ENCODE results near the gene RAB35. TPM values are rescaled to one million over a fixed set of nuclear protein-coding genes. Genes with fewer than 3 reads are reported as not detected.

The RAB35 gene
- total and polyA plus RNA-seq, 9 donors, result 21.3 to 34.9 (median 30.9) TPM

GRCh38 chr12:120064054-120064940 lies 52.3 kb downstream of the RAB35 start:
- H3K36me3 ChIP-seq (ENCODE audit: control insufficient read depth, insufficient read depth, low read length), result no peaks in the 10 kb centered on the region
- peaks cover 9% of the 10 kb centered on the region for H3K27me3 ChIP-seq (ENCODE audit: control insufficient read depth, insufficient read depth, low read length)
- H3K9me3 ChIP-seq (replicated peaks; ENCODE audit: control insufficient read depth, low read depth, low read length), result no peaks in the 10 kb centered on the region
- no peak overlapping the region for H3K27ac ChIP-seq (ENCODE audit: low read length)
- H3K4me1 ChIP-seq (ENCODE audit: control insufficient read depth, insufficient read depth, low read length), result peaks cover 4% of the 10 kb centered on the region
- 50% methylated on average over 15 of the region's 16 CpGs for WGBS (ENCODE audit: insufficient coverage)
- no peak overlapping the region for H3K4me3 ChIP-seq (ENCODE audit: low read length)
- DNase-seq, result no peak

DNA sequence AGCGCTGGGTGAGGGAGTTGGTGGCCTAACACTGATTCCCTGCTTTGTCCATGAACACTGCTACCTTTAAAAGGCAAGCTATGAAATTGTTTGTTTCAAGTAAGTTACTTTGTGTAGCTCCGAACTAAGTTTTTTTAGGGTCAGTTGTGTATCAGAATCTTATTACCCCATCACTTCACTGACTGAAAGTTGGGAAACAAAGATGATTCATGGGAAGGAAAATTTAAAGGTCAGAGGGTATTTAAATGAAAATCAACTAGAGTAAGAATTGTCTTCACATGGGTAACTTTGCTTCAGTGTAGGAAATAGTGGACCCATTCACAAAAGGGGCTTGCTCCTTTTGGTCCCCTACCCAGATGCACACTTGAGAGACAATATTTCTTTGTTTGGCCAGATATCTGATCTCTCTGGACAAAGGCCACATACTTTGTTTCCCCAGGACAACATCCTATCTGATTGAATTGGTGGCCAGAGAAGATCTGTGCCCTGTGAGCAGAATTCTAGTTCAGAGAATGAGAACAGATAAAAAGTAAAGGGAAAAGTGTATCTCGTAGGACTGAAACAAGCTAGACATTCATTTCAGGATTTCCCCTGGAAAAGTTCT lies 53.5 kb downstream of the RAB35 start:
- Histone ChIP-seq H3K27me3 (ENCODE audit: control insufficient read depth, insufficient read depth, low read length) (peaks cover 9% of the 10 kb centered on the region), H3K27ac (ENCODE audit: low read length) (no peak overlapping the region), H3K9me3 (replicated peaks; ENCODE audit: control insufficient read depth, low read depth, low read length) (no peaks in the 10 kb centered on the region), H3K4me1 (ENCODE audit: control insufficient read depth, insufficient read depth, low read length) (peaks cover 4% of the 10 kb centered on the region), H3K36me3 (ENCODE audit: control insufficient read depth, insufficient read depth, low read length) (no peaks in the 10 kb centered on the region), H3K4me3 (ENCODE audit: low read length) (no peak overlapping the region)
- WGBS (ENCODE audit: insufficient coverage), result 82% methylated on average over 2 of the region's 3 CpGs
- DNase-seq, result no peak

DNA sequence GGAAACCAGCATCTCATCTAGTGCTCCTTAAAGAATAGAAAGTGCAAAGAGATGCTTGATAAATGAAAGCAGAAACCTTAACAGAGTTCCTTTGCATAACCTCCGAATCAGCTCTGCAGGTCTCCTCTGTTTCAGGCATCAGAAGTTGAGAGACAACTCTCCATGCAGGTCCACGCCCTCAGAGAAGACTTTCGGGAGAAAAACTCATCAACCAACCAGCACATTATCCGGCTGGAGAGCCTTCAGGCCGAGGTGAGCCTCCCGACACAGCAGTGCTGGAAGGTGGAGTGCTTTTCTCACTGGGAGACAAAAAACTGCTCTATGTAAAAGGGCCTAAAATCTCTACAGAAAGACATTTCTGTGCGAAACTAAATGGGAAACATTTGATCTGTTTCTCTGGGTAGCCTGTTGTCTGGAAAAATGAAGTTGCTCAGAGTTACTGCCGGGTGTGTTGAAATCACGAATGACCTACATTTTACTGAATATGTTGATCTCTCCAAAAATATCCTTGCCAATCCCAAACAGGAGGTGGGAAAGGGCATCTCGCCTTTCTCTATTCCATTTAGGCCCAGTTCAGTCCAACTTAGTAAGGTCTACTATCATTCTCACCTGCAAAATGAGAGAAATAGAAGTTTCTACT lies 54.9 kb downstream of the RAB35 start:
- H3K27ac ChIP-seq (ENCODE audit: low read length), result no peak overlapping the region
- H3K9me3 ChIP-seq (replicated peaks; ENCODE audit: control insufficient read depth, low read depth, low read length), result no peaks in the 10 kb centered on the region
- DNase-seq, result no peak
- 79% methylated on average over 3 of the region's 10 CpGs for WGBS (ENCODE audit: insufficient coverage)
- H3K4me1 ChIP-seq (ENCODE audit: control insufficient read depth, insufficient read depth, low read length), result peaks cover 4% of the 10 kb centered on the region
- H3K4me3 ChIP-seq (ENCODE audit: low read length), result no peak overlapping the region
- H3K36me3 ChIP-seq (ENCODE audit: control insufficient read depth, insufficient read depth, low read length), result no peaks in the 10 kb centered on the region
- H3K27me3 ChIP-seq (ENCODE audit: control insufficient read depth, insufficient read depth, low read length), result peaks cover 9% of the 10 kb centered on the region

GRCh38 chr12:120060717-120061116 lies 55.8 kb downstream of the RAB35 start:
- Histone ChIP-seq H3K36me3 (ENCODE audit: control insufficient read depth, insufficient read depth, low read length) (no peaks in the 10 kb centered on the region), H3K4me1 (ENCODE audit: control insufficient read depth, insufficient read depth, low read length) (peaks cover 4% of the 10 kb centered on the region), H3K4me3 (ENCODE audit: low read length) (no peak overlapping the region), H3K27me3 (ENCODE audit: control insufficient read depth, insufficient read depth, low read length) (peaks cover 9% of the 10 kb centered on the region), H3K27ac (ENCODE audit: low read length) (no peak overlapping the region), H3K9me3 (replicated peaks; ENCODE audit: control insufficient read depth, low read depth, low read length) (no peaks in the 10 kb centered on the region)
- WGBS (ENCODE audit: insufficient coverage), result 12% methylated on average over 5 of the region's 5 CpGs
- no peak for DNase-seq

DNA sequence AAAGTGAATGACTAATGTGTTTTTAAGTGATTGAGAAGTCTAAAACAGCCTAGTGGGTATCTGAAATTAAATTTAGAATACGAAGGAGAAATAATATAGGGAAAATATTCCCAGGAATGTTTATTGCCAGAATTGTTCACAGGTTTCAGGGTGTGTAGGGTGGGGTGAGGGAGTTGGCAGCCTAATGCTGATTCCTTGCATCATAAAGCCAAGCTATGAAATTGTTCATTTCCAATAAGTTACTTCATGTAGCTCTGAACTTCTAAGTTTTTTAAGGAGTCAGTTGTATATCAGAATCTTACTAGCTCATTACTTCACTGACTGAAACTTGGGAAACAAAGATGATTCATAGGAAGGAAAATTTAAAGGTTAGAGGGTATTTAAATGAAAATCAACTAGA lies 56.4 kb downstream of the RAB35 start:
- Histone ChIP-seq H3K4me3 (ENCODE audit: low read length) (no peak overlapping the region), H3K27ac (ENCODE audit: low read length) (no peak overlapping the region), H3K36me3 (ENCODE audit: control insufficient read depth, insufficient read depth, low read length) (no peaks in the 10 kb centered on the region), H3K4me1 (ENCODE audit: control insufficient read depth, insufficient read depth, low read length) (peaks cover 4% of the 10 kb centered on the region), H3K9me3 (replicated peaks; ENCODE audit: control insufficient read depth, low read depth, low read length) (no peaks in the 10 kb centered on the region), H3K27me3 (ENCODE audit: control insufficient read depth, insufficient read depth, low read length) (peaks cover 9% of the 10 kb centered on the region)
- no peak for DNase-seq
- 92% methylated on average over 1 of the region's 1 CpG for WGBS (ENCODE audit: insufficient coverage)

GRCh38 chr12:120056739-120057138 lies 59.8 kb downstream of the RAB35 start:
- Histone ChIP-seq H3K27me3 (ENCODE audit: control insufficient read depth, insufficient read depth, low read length) (no peaks in the 10 kb centered on the region), H3K4me1 (ENCODE audit: control insufficient read depth, insufficient read depth, low read length) (no peaks in the 10 kb centered on the region), H3K9me3 (replicated peaks; ENCODE audit: control insufficient read depth, low read depth, low read length) (no peaks in the 10 kb centered on the region), H3K36me3 (ENCODE audit: control insufficient read depth, insufficient read depth, low read length) (no peaks in the 10 kb centered on the region), H3K4me3 (ENCODE audit: low read length) (no peak overlapping the region), H3K27ac (ENCODE audit: low read length) (no peak overlapping the region)
- 49% methylated on average over 4 of the region's 5 CpGs for WGBS (ENCODE audit: insufficient coverage)
- DNase-seq, result no peak

DNA sequence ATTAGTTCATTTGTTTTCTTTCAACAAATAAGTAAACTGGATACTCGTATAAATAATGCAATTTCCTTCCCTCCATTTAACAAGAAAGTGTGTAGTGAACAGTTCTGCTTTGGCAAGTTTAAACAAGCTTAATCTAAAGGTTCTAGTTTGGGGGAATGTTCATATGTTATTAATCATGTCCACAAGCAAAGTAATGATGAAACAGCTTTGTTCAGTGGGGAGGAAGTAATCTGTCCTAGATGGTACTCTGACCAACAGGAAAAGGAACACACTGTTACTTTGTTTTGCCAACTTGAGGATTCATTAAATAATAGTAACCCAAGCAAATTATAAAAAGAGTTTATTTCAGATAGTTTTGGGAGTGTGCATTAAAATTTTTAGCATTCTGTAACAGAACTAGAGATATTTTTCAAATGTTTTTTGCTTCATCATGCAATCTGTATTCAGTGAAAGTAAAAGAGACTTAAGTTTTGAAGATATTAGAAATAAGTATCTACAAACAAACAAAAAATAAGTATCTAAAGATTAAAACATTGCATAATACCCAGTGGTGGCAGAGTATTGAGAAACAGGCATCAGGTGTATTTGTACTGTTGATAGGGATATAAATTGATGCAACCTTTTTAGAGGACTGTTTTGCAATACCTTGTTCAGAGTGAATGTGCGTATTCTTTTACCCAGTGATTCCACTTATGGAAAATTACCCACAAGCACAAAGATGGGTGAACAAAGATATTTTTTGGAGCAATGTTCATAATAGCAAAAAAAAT lies 61.1 kb downstream of the RAB35 start:
- no peaks in the 10 kb centered on the region for H3K27me3 ChIP-seq (ENCODE audit: control insufficient read depth, insufficient read depth, low read length)
- H3K27ac ChIP-seq (ENCODE audit: low read length), result no peak overlapping the region
- H3K9me3 ChIP-seq (replicated peaks; ENCODE audit: control insufficient read depth, low read depth, low read length), result no peaks in the 10 kb centered on the region
- H3K4me1 ChIP-seq (ENCODE audit: control insufficient read depth, insufficient read depth, low read length), result no peaks in the 10 kb centered on the region
- WGBS (ENCODE audit: insufficient coverage), result no CpG with 5 or more reads among the region's 2 CpGs
- no peaks in the 10 kb centered on the region for H3K36me3 ChIP-seq (ENCODE audit: control insufficient read depth, insufficient read depth, low read length)
- H3K4me3 ChIP-seq (ENCODE audit: low read length), result no peak overlapping the region
- DNase-seq, result no peak

DNA sequence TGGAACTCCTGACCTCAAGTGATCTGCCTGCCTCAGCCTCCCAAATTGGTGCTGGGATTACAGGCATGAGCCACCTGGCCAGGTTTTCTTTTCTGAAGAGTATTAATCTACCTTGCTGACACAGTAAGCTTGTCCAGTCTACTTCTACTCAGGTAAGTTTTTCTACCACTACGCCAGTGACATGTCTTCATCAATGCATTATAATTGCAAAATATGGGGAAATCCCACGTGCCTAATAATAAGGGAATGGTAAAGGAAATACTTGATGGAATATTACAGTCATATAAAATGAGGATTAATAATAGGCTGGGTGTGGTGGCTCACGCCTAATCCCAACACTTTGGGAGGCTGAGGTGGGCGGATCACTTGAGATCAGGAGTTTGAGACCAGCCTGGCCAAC lies 62.3 kb downstream of the RAB35 start:
- H3K4me1 ChIP-seq (ENCODE audit: control insufficient read depth, insufficient read depth, low read length), result no peaks in the 10 kb centered on the region
- no peak for DNase-seq
- 100% methylated on average over 1 of the region's 4 CpGs for WGBS (ENCODE audit: insufficient coverage)
- H3K27me3 ChIP-seq (ENCODE audit: control insufficient read depth, insufficient read depth, low read length), result no peaks in the 10 kb centered on the region
- no peak overlapping the region for H3K27ac ChIP-seq (ENCODE audit: low read length)
- H3K9me3 ChIP-seq (replicated peaks; ENCODE audit: control insufficient read depth, low read depth, low read length), result no peaks in the 10 kb centered on the region
- no peak overlapping the region for H3K4me3 ChIP-seq (ENCODE audit: low read length)
- H3K36me3 ChIP-seq (ENCODE audit: control insufficient read depth, insufficient read depth, low read length), result no peaks in the 10 kb centered on the region

- Histone ChIP-seq H3K27me3 (ENCODE audit: control insufficient read depth, insufficient read depth, low read length) (no peaks in the 10 kb centered on the region), H3K27ac (ENCODE audit: low read length) (no peak overlapping the region), H3K36me3 (ENCODE audit: control insufficient read depth, insufficient read depth, low read length) (no peaks in the 10 kb centered on the region), H3K9me3 (replicated peaks; ENCODE audit: control insufficient read depth, low read depth, low read length) (no peaks in the 10 kb centered on the region), H3K4me1 (ENCODE audit: control insufficient read depth, insufficient read depth, low read length) (no peaks in the 10 kb centered on the region), H3K4me3 (ENCODE audit: low read length) (no peak overlapping the region)
- no CpG with 5 or more reads among the region's 3 CpGs for WGBS (ENCODE audit: insufficient coverage)
- no peak for DNase-seq
Observed at GRCh38 chr12:120051535-120051934, 65.0 kb downstream of the RAB35 start.

GRCh38 chr12:120049426-120049825 lies 67.1 kb downstream of the RAB35 start:
- Histone ChIP-seq H3K36me3 (ENCODE audit: control insufficient read depth, insufficient read depth, low read length) (no peaks in the 10 kb centered on the region), H3K4me1 (ENCODE audit: control insufficient read depth, insufficient read depth, low read length) (no peaks in the 10 kb centered on the region), H3K27ac (ENCODE audit: low read length) (no peak overlapping the region), H3K27me3 (ENCODE audit: control insufficient read depth, insufficient read depth, low read length) (no peaks in the 10 kb centered on the region), H3K4me3 (ENCODE audit: low read length) (no peak overlapping the region), H3K9me3 (replicated peaks; ENCODE audit: control insufficient read depth, low read depth, low read length) (no peaks in the 10 kb centered on the region)
- no peak for DNase-seq
- WGBS (ENCODE audit: insufficient coverage), result no CpG with 5 or more reads among the region's 6 CpGs
